ENCODE data around the gene PRKCI. TPM values are rescaled to one million over a fixed set of nuclear protein-coding genes. Genes with fewer than 3 reads are reported as not detected.

Gene PRKCI
- total and polyA plus RNA-seq, 2 donors (not counting 1 experiment from before 2014, with no cell fraction given) = 1.8 to 11.1 TPM

DNA sequence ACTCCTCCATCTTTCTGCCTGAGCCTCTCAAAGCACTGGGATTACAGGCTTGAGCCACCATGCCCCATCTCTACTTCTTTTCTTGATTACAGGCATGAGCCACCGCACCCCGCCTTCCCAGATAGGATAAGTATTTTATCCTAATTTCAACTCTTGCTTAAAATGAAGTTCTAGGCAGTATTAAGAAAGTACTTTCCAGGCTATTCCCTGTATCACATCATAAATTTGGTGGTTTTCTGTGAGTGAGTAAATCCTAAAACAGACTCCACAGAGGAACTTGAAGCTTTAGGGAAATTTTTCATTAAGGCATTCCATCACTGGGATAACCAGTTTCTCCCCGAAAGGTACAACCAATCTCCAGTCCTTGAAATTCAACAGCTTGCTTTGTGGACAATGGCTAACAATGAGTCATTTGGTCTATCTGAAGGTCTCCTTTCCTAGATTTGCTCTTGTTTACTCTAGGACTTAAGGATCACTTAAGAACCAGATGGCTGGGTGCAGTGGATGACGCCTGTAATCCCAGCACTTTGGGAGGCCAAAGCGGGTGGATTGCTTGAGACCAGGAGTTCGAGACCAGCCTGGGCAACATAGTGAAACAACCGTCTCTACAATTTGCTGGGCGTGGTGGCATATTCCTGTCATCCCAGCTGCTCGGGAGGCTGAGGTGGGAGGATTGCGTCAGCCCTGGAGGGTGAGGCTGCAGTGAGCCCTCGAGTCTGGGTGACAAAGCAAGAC lies 85.6 kb downstream of the PRKCI start:
- H3K27ac Mint-ChIP-seq = no peak overlapping the region
- Histone ChIP-seq H3K36me3 (replicated peaks in 1 of 2; ENCODE audit: control extremely low read depth in 1 of 2, control insufficient read depth in 1 of 2, extremely low read depth in 1 of 2, insufficient read depth in 2 of 2, low read length in 1 of 2) (no peaks in the 10 kb centered on the region), H3K27me3 (replicated peaks in 1 of 4; ENCODE audit: control extremely low read depth in 1 of 4, control insufficient read depth in 3 of 4, insufficient read depth in 4 of 4, low read length in 3 of 4) (no peaks in the 10 kb centered on the region), H3K9me3 (ENCODE audit: control extremely low read depth in 1 of 3, control insufficient read depth in 2 of 3, insufficient read depth in 1 of 3, low read length in 2 of 3) (no peaks in the 10 kb centered on the region), H3K4me2 (replicated peaks; ENCODE audit: low read depth, low read length, poor library complexity, severe bottlenecking) (no peak overlapping the region), H2AFZ (ENCODE audit: insufficient read depth, low read depth, low read length, poor library complexity, severe bottlenecking) (no peak overlapping the region), H3K79me2 (ENCODE audit: control insufficient read depth, insufficient read depth, low read length) (peaks cover 6% of the 10 kb centered on the region), H3K4me1 (ENCODE audit: control insufficient read depth in 2 of 2, insufficient read depth in 2 of 2, low read length in 2 of 2) (peaks cover 6 to 10% of the 10 kb centered on the region in 2 donors), H3K9ac (ENCODE audit: low read length) (no peak overlapping the region), H4K20me1 (ENCODE audit: control insufficient read depth, insufficient read depth, low read length, poor library complexity, severe bottlenecking) (no peaks in the 10 kb centered on the region), H3K27ac (ENCODE audit: low read length in 2 of 2) (no peak overlapping the region), H3K4me3 (ENCODE audit: control extremely low read depth in 1 of 5, extremely low read depth in 1 of 5, insufficient read depth in 1 of 5, low read depth in 2 of 5, low read length in 4 of 5) (no peak overlapping the region)
- TF ChIP-seq EZH2 (IDR thresholded peaks at IDR 0.05; ENCODE audit: borderline replicate concordance, insufficient read depth, low read depth, low read length, poor library complexity, severe bottlenecking) = no peak
- TF ChIP-seq, protein P1, sequence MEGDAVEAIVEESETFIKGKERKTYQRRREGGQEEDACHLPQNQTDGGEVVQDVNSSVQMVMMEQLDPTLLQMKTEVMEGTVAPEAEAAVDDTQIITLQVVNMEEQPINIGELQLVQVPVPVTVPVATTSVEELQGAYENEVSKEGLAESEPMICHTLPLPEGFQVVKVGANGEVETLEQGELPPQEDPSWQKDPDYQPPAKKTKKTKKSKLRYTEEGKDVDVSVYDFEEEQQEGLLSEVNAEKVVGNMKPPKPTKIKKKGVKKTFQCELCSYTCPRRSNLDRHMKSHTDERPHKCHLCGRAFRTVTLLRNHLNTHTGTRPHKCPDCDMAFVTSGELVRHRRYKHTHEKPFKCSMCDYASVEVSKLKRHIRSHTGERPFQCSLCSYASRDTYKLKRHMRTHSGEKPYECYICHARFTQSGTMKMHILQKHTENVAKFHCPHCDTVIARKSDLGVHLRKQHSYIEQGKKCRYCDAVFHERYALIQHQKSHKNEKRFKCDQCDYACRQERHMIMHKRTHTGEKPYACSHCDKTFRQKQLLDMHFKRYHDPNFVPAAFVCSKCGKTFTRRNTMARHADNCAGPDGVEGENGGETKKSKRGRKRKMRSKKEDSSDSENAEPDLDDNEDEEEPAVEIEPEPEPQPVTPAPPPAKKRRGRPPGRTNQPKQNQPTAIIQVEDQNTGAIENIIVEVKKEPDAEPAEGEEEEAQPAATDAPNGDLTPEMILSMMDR (IDR thresholded peaks at IDR 0.05) = no peak
- WGBS (ENCODE audit: insufficient coverage) = 94% methylated on average over 6 of the region's 11 CpGs
- intact Hi-C loops (cut with micrococcal nuclease) = no loop called here
- no peaks in the 10 kb centered on the region for H3K9me3 Mint-ChIP-seq (ENCODE audit: insufficient read depth)
- ATAC-seq (ENCODE audit: low read depth) (no peak), DNase-seq (no peak)
- no peaks in the 10 kb centered on the region for H3K27me3 Mint-ChIP-seq
- H3K4me3 Mint-ChIP-seq = no peak overlapping the region
- peaks cover 5% of the 10 kb centered on the region for H3K4me1 Mint-ChIP-seq
- ChIA-PET POLR2A (no interaction called here), CTCF (interaction anchor here (0.7 to 7.9 kb wide), 10 partner anchors 17 to 1033 kb away, joined by 3 to 120 read pairs (median 6); no protein-coding TSS in a partner anchor)

DNA sequence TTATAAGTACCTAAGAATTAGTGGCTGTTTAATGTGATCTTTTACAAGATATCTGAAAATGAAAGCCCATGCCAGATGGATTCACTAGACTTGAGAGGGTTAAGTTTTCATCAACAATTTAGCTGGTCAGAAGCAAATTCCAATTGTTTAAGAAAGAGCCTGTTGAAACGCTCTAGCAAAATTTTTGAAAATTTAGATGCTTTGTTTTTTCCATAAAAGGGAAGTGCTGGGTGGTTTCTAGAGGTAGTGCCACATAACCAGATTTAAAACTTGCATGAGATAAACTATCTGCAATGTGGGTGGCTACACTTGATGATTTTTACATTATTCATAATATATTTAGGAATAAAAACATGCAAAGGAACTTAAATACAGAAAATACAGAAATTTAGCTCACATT lies 86.8 kb downstream of the PRKCI start:
- no peak overlapping the region for H3K9ac ChIP-seq (ENCODE audit: low read length)
- H4K20me1 ChIP-seq (ENCODE audit: control insufficient read depth, insufficient read depth, low read length, poor library complexity, severe bottlenecking) = no peaks in the 10 kb centered on the region
- Mint-ChIP-seq H3K9me3 (ENCODE audit: insufficient read depth) (no peaks in the 10 kb centered on the region), H3K27me3 (no peaks in the 10 kb centered on the region), H3K27ac (no peak overlapping the region), H3K4me1 (peaks cover 5% of the 10 kb centered on the region), H3K4me3 (no peak overlapping the region)
- peaks cover 6 to 10% of the 10 kb centered on the region in 2 donors for H3K4me1 ChIP-seq (ENCODE audit: control insufficient read depth in 2 of 2, insufficient read depth in 2 of 2, low read length in 2 of 2)
- no CpG with 5 or more reads among the region's 1 CpG for WGBS (ENCODE audit: insufficient coverage)
- no peaks in the 10 kb centered on the region for H3K27me3 ChIP-seq (replicated peaks in 1 of 4; ENCODE audit: control extremely low read depth in 1 of 4, control insufficient read depth in 3 of 4, insufficient read depth in 4 of 4, low read length in 3 of 4)
- intact Hi-C loops (cut with micrococcal nuclease) = no loop called here
- ATAC-seq (ENCODE audit: low read depth) (no peak), DNase-seq (no peak)
- no peaks in the 10 kb centered on the region for H3K36me3 ChIP-seq (replicated peaks in 1 of 2; ENCODE audit: control extremely low read depth in 1 of 2, control insufficient read depth in 1 of 2, extremely low read depth in 1 of 2, insufficient read depth in 2 of 2, low read length in 1 of 2)
- TF ChIP-seq EZH2 (IDR thresholded peaks at IDR 0.05; ENCODE audit: borderline replicate concordance, insufficient read depth, low read depth, low read length, poor library complexity, severe bottlenecking) = no peak
- TF ChIP-seq, protein P1 (IDR thresholded peaks at IDR 0.05) = no peak
- H3K79me2 ChIP-seq (ENCODE audit: control insufficient read depth, insufficient read depth, low read length) = peaks cover 6% of the 10 kb centered on the region
- ChIA-PET CTCF (interaction anchor here (0.7 to 7.9 kb wide), 25 partner anchors 8 to 518 kb away, joined by 3 to 120 read pairs (median 4); partner anchors contain the start of gene SKIL), POLR2A (interaction anchor here (0.7 kb wide), 1 partner anchor 76 kb away, joined by 8 read pairs; no protein-coding TSS in a partner anchor)
- H2AFZ ChIP-seq (ENCODE audit: insufficient read depth, low read depth, low read length, poor library complexity, severe bottlenecking) = no peak overlapping the region
- H3K4me3 ChIP-seq (ENCODE audit: control extremely low read depth in 1 of 5, extremely low read depth in 1 of 5, insufficient read depth in 1 of 5, low read depth in 2 of 5, low read length in 4 of 5) = no peak overlapping the region
- no peaks in the 10 kb centered on the region for H3K9me3 ChIP-seq (ENCODE audit: control extremely low read depth in 1 of 3, control insufficient read depth in 2 of 3, insufficient read depth in 1 of 3, low read length in 2 of 3)
- H3K27ac ChIP-seq (ENCODE audit: low read length in 2 of 2) = no peak overlapping the region
- no peak overlapping the region for H3K4me2 ChIP-seq (replicated peaks; ENCODE audit: low read depth, low read length, poor library complexity, severe bottlenecking)
